ENCODE results near the gene SLC6A7. TPM values are rescaled to one million over a fixed set of nuclear protein-coding genes. Genes with fewer than 3 reads are reported as not detected.

The SLC6A7 gene
- polyA plus RNA-seq (2011; rRNA removed): not detected in 2 replicates
- not detected in 2 replicates for polyA minus RNA-seq (2011; rRNA and poly(A)+ RNA removed)

GRCh38 chr5:150189728-150190502 lies at the start of gene SLC6A7:
TSS of gene SLC6A7 (plus strand) at chr5:150190062. CDS start at chr5:150190328, 266 bp downstream.
- H3K27me3 ChIP-seq (ENCODE audit: control insufficient read depth, insufficient read depth, low read length): peaks cover 37% of the 10 kb centered on the region
- H3K4me3 ChIP-seq (ENCODE audit: low read depth, low read length): no peak within 1 kb of the TSS
- H3K36me3 ChIP-seq (ENCODE audit: control insufficient read depth, insufficient read depth, low read length): no peaks in the 10 kb centered on the region
- CTCF ChIA-PET: interaction anchor here (0.6 to 1.5 kb wide), 4 partner anchors 13 to 66 kb away, joined by 3 to 5 read pairs (median 4); no protein-coding TSS in a partner anchor
- POLR2A ChIA-PET: no interaction called here
- DNase-seq (ENCODE audit: low read depth): no peak
- TF ChIP-seq, protein P1, sequence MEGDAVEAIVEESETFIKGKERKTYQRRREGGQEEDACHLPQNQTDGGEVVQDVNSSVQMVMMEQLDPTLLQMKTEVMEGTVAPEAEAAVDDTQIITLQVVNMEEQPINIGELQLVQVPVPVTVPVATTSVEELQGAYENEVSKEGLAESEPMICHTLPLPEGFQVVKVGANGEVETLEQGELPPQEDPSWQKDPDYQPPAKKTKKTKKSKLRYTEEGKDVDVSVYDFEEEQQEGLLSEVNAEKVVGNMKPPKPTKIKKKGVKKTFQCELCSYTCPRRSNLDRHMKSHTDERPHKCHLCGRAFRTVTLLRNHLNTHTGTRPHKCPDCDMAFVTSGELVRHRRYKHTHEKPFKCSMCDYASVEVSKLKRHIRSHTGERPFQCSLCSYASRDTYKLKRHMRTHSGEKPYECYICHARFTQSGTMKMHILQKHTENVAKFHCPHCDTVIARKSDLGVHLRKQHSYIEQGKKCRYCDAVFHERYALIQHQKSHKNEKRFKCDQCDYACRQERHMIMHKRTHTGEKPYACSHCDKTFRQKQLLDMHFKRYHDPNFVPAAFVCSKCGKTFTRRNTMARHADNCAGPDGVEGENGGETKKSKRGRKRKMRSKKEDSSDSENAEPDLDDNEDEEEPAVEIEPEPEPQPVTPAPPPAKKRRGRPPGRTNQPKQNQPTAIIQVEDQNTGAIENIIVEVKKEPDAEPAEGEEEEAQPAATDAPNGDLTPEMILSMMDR (IDR thresholded peaks at IDR 0.05; ENCODE audit: insufficient read depth, low read depth, low read length): no peak

DNA sequence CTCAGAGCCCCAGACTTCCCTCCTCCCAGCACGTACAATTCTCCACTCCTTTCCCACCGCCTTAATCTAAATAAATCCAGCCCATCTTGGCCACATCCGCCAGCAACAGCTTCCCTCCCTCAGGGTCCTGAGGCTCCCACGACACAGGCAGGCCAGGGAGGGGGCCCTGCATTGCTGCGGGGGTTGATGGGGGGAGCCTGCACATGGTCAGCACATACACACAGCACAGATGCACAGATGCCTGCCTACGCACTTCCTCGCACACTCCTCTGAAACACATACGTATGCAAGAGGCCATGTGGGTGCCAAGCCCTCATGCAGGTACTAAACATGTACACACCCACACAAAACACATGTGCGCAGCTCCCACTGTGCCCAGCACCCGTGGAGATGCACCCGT lies 49.0 kb upstream of the SLC6A7 start:
- ChIA-PET POLR2A (interaction anchor here (1.4 kb wide), 1 partner anchor 15 kb away, joined by 5 read pairs; the partner anchor contains the start of gene PDGFRB), CTCF (interaction anchor here (1.0 to 2.6 kb wide), 3 partner anchors 10 to 120 kb away, joined by 3 to 16 read pairs (median 9); partner anchors contain the start of gene PDGFRB)
- TF ChIP-seq, protein P1 (IDR thresholded peaks at IDR 0.05; ENCODE audit: insufficient read depth, low read depth, low read length): no peak
- DNase-seq (ENCODE audit: low read depth): peak; percentile 76
- Histone ChIP-seq H3K27me3 (ENCODE audit: control insufficient read depth, insufficient read depth, low read length) (no peaks in the 10 kb centered on the region), H3K36me3 (ENCODE audit: control insufficient read depth, insufficient read depth, low read length) (peaks cover 18% of the 10 kb centered on the region), H3K4me3 (ENCODE audit: low read depth, low read length) (no peak overlapping the region)

GRCh38 chr5:150141544-150142184 lies 48.2 kb upstream of the SLC6A7 start:
- no peak for DNase-seq (ENCODE audit: low read depth)
- Histone ChIP-seq H3K4me3 (ENCODE audit: low read depth, low read length) (no peak overlapping the region), H3K36me3 (ENCODE audit: control insufficient read depth, insufficient read depth, low read length) (peaks cover 10% of the 10 kb centered on the region), H3K27me3 (ENCODE audit: control insufficient read depth, insufficient read depth, low read length) (no peaks in the 10 kb centered on the region)
- ChIA-PET POLR2A (no interaction called here), CTCF (interaction anchor here (0.8 to 2.6 kb wide), 2 partner anchors 11 to 161 kb away, joined by 3 to 16 read pairs; partner anchors contain the start of gene ARSI)
- TF ChIP-seq, protein P1 (IDR thresholded peaks at IDR 0.05; ENCODE audit: insufficient read depth, low read depth, low read length): no peak

DNA sequence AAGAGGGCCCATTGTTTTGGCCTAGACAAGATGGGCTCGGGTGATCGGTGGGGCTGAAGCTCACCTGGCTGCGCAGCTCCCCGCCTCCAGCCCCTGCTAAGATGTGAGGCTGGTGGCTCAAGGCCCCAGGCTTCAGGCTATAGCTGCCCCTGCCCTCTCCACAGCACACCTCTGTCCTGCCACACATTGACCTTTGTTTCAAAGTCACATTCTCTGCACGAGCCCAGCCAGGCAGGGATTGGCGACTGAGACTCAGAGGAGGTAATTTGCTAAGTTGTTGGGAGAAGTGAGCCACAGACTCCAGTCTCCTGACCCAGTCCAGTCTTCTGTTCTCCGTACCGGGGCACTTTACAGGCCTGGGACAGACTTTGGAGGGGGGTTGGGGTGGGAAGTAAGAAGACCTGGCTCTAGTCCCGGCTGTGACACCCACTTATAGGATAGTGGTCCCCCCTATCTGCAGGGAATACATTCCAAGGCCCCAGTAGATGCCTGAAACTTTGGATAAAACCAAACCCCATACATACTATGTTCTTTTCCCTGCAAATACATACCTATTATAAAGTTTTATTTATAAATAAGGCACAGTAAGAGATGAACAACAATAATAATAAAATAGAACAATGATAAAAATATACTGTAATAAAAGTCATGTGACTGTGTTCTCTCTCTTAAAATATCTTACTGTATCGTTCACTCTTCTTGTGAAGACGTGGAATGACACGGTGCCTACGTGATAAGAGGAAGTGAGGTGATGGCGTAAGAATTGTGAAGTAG lies 47.5 kb upstream of the SLC6A7 start:
- DNase-seq (ENCODE audit: low read depth): no peak
- H3K36me3 ChIP-seq (ENCODE audit: control insufficient read depth, insufficient read depth, low read length): peaks cover 7% of the 10 kb centered on the region
- POLR2A ChIA-PET: interaction anchor here (0.7 to 0.8 kb wide), 3 partner anchors 8 to 38 kb away, joined by 3 to 6 read pairs (median 4); no protein-coding TSS in a partner anchor
- no peak overlapping the region for H3K4me3 ChIP-seq (ENCODE audit: low read depth, low read length)
- CTCF ChIA-PET: interaction anchor here (0.8 to 2.1 kb wide), 3 partner anchors 11 to 161 kb away, joined by 3 to 9 read pairs (median 3); partner anchors contain the start of genes ARSI and PDGFRB
- H3K27me3 ChIP-seq (ENCODE audit: control insufficient read depth, insufficient read depth, low read length): no peaks in the 10 kb centered on the region
- TF ChIP-seq, protein P1 (IDR thresholded peaks at IDR 0.05; ENCODE audit: insufficient read depth, low read depth, low read length): no peak
